HCT116 (cell line): ENCODE results near the gene ZNF33A. TPM values are rescaled to one million over a fixed set of nuclear protein-coding genes. Genes with fewer than 3 reads are reported as not detected.

Experiments
- ATAC-seq: fragments of 200-7000 bp; cut with Tn5 transposase; 2 replicates; pipeline ENCODE4 v1.9.1; 2020; ENCODE audit warnings: mild to moderate bottlenecking, moderate library complexity
- BruUV-seq: library from RNA; stranded (reverse); fragments of 400-500 nt; replicated peaks from 2 replicates; lab custom pipeline; 2021; lab: Mats Ljungman, UMichigan
- CTCF ChIA-PET: fragments of 300-600 bp; sonication (Branson Sonifier 250); formaldehyde crosslinking; loops from one replicate; lab custom pipeline; 2021; ENCODE audit warnings: antibody characterized with exemption; lab: Charles Lee
- POLR2A ChIA-PET: fragments of 300-600, 350-600 bp; sonication (Branson Sonifier 250); formaldehyde crosslinking; loops from one replicate; lab custom pipeline; 2021; ENCODE audit warnings: antibody characterized with exemption; lab: Charles Lee
- RAD21 ChIA-PET, 2 experiments: fragments of 300-600 bp; sonication (Branson Sonifier 250); formaldehyde crosslinking; loops; one replicate each; lab custom pipeline; 2023; ENCODE audit warnings: low total read pairs in 2 of 2; ENCODE audit not compliant: uncharacterized antibody in 2 of 2, unreplicated experiment in 2 of 2, low non-redundant PET in 1 of 2; lab: Charles Lee
- DNase-seq: peaks from one replicate; pipeline ENCODE4 v3.0.0-alpha.2; 2010; ENCODE audit warnings: low read depth, low spot score
- H2AFZ ChIP-seq: fragments of 200-600 bp; shearing (Covaris generic), sonication (generic); 2 replicates; pipeline ENCODE4 v1.6.1; 2017; ENCODE audit warnings: low read depth, mixed run types, mixed read lengths, antibody characterized with exemption, low read length; ENCODE audit not compliant: poor library complexity, severe bottlenecking
- H3K27ac ChIP-seq: 2 replicates; pipeline ENCODE4 v1.5.1; 2012; ENCODE audit warnings: low read depth, low read length
- H3K27me3 ChIP-seq: fragments of 200-600 bp; sonication (generic); 2 replicates; pipeline ENCODE4 v1.6.1; 2016; ENCODE audit warnings: mixed run types, low read length, mixed read lengths; ENCODE audit not compliant: insufficient read depth
- H3K36me3 ChIP-seq, 2 experiments: fragments of 200-500 bp in 1 of 2; fragments of 200-600 bp in 1 of 2; sonication (Bioruptor generic) in 1 of 2; sonication (generic) in 1 of 2; 2 replicates each; pipeline versions ENCODE4 v1.5.1 to v1.6.1; 2014 to 2016; ENCODE audit warnings: low read length in 2 of 2, inconsistent platforms in 1 of 2, mixed read lengths in 1 of 2, mixed run types in 1 of 2; ENCODE audit not compliant: insufficient read depth in 2 of 2, control insufficient read depth in 1 of 2
- H3K4me1 ChIP-seq, 2 experiments: fragments of 200-600 bp in 1 of 2; sonication (generic) in 1 of 2; 2 replicates each; pipeline versions ENCODE4 v1.5.1 to v1.6.1; 2012 to 2017; ENCODE audit warnings: low read length in 2 of 2, inconsistent platforms in 1 of 2, mild to moderate bottlenecking in 1 of 2, mixed read lengths in 1 of 2, mixed run types in 1 of 2, moderate library complexity in 1 of 2; ENCODE audit not compliant: insufficient read depth in 2 of 2, control insufficient read depth in 1 of 2
- H3K4me2 ChIP-seq: fragments of 200-600 bp; sonication (generic); 2 replicates; pipeline ENCODE4 v1.6.1; 2017; ENCODE audit warnings: mixed run types, low read length, mixed read lengths
- H3K4me3 ChIP-seq, 2 experiments: fragments of 200-600 bp in 1 of 2; sonication (generic) in 1 of 2; replicated peaks in 1 of 2; 2 replicates each; pipeline ENCODE4 v1.5.1; 2011 to 2016; ENCODE audit warnings: low read length in 2 of 2, control low read depth in 1 of 2, low read depth in 1 of 2, mild to moderate bottlenecking in 1 of 2, mixed read lengths in 1 of 2, mixed run types in 1 of 2
- H3K79me2 ChIP-seq: fragments of 200-600 bp; sonication (generic); 2 replicates; pipeline ENCODE4 v1.6.1; 2017; ENCODE audit warnings: mild to moderate bottlenecking, mixed run types, low read length, moderate library complexity, mixed read lengths; ENCODE audit not compliant: insufficient read depth
- H3K9ac ChIP-seq: fragments of 200-600 bp; sonication (generic); 2 replicates; pipeline ENCODE4 v1.6.1; 2016; ENCODE audit warnings: low read length, mixed read lengths
- H3K9me2 ChIP-seq: fragments of 200-600 bp; sonication (generic), shearing (Covaris generic); 2 replicates; pipeline ENCODE4 v1.6.1; 2017; ENCODE audit warnings: mixed run types, mild to moderate bottlenecking, moderate library complexity; ENCODE audit not compliant: insufficient read depth
- H3K9me3 ChIP-seq, 2 experiments: fragments of 200-500 bp in 1 of 2; fragments of 200-600 bp in 1 of 2; sonication (Bioruptor generic) in 1 of 2; sonication (generic) in 1 of 2; 2 replicates each; pipeline ENCODE4 v1.6.1; 2014 to 2017; ENCODE audit warnings: low read length in 2 of 2, mixed read lengths in 2 of 2, inconsistent platforms in 1 of 2, low read depth in 1 of 2, mild to moderate bottlenecking in 1 of 2, mixed run types in 1 of 2, moderate library complexity in 1 of 2; ENCODE audit not compliant: control insufficient read depth in 1 of 2, insufficient read depth in 1 of 2
- H4K20me1 ChIP-seq: fragments of 200-600 bp; sonication (generic), shearing (Covaris generic); 2 replicates; pipeline ENCODE4 v1.6.1; 2017; ENCODE audit warnings: mixed run types, mild to moderate bottlenecking, moderate library complexity; ENCODE audit not compliant: insufficient read depth
- CBX3 ChIP-seq: IDR thresholded peaks from 2 replicates; pipeline ENCODE4 v1.6.1; 2012; ENCODE audit warnings: low read depth
- CTCF ChIP-seq, 3 experiments: fragments of 200-600 bp in 1 of 3; sonication (generic) in 1 of 3; IDR thresholded peaks in 2 of 3; conservative IDR thresholded peaks in 1 of 3; 2 replicates each; pipeline ENCODE4 v1.5.1; 2012 to 2017; ENCODE audit warnings: low read depth in 2 of 3, low read length in 2 of 3, antibody characterized with exemption in 1 of 3, borderline replicate concordance in 1 of 3, control low read depth in 1 of 3, mild to moderate bottlenecking in 1 of 3, mixed read lengths in 1 of 3, mixed run types in 1 of 3, moderate library complexity in 1 of 3; ENCODE audit not compliant: insufficient read depth in 1 of 3
- EZH2phosphoT487 ChIP-seq: fragments of 200-600 bp; IDR thresholded peaks from 2 replicates; pipeline ENCODE4 v1.6.1; 2018; ENCODE audit warnings: antibody characterized with exemption, borderline replicate concordance
- FOSL1 ChIP-seq: IDR thresholded peaks from 2 replicates; pipeline ENCODE4 v1.6.1; 2012; ENCODE audit warnings: low read depth
- RAD21 ChIP-seq: IDR thresholded peaks from 2 replicates; pipeline ENCODE4 v1.6.1; 2012; ENCODE audit warnings: low read depth, mild to moderate bottlenecking
- SP1 ChIP-seq: IDR thresholded peaks from 2 replicates; pipeline ENCODE4 v1.6.1; 2012; ENCODE audit warnings: low read depth
- TCF7L2 ChIP-seq: IDR thresholded peaks from 2 replicates; pipeline ENCODE4 v1.7.0; 2011; ENCODE audit warnings: borderline replicate concordance, inconsistent platforms; ENCODE audit not compliant: insufficient read depth, insufficient read length; ENCODE audit errors: extremely low read depth
- intact Hi-C: fragments of 100-400 bp; cut with micrococcal nuclease; formaldehyde crosslinking; loops from 2 replicates; pipeline ENCODE4 v1.10.0; 2022
- total RNA-seq: library from RNA; stranded (reverse); gene quantifications from one replicate; pipeline ENCODE4 v1.2.1, GENCODE V29; 2021; ENCODE audit not compliant: unreplicated experiment

The ZNF33A gene
- total RNA-seq, 1 experiment from 2014 or later = 21.2 TPM

- TF ChIP-seq CTCF (IDR thresholded peaks at IDR 0.05 in 2 of 3, conservative IDR thresholded peaks at IDR 0.05 in 1 of 3; ENCODE audit: borderline replicate concordance in 1 of 3, insufficient read depth in 1 of 3, low read depth in 2 of 3, low read length in 2 of 3) = no peak
- Histone ChIP-seq H3K27ac (no peak overlapping the region), H3K9me2 (no peaks in the 10 kb centered on the region), H3K79me2 (no peaks in the 10 kb centered on the region), H3K36me3 (peaks cover 0 to 34% of the 10 kb centered on the region in 2 experiments; a peak in 3 of 4 replicates), H3K4me3 (no peak overlapping the region), H2AFZ (no peak overlapping the region), H3K27me3 (no peaks in the 10 kb centered on the region), H3K4me2 (no peak overlapping the region), H3K4me1 (peaks cover 0 to 15% of the 10 kb centered on the region in 2 experiments; a peak in 3 of 4 replicates), H4K20me1 (no peaks in the 10 kb centered on the region), H3K9me3 (no peaks in the 10 kb centered on the region), H3K9ac (no peak overlapping the region)
- no TSS peak for BruUV-seq
- intact Hi-C loops = no loop called here
- CTCF ChIA-PET = no interaction called here
- RAD21 ChIA-PET = no interaction called here
- ATAC-seq = no peak
- POLR2A ChIA-PET = no interaction called here
- DNase-seq = no peak
Measured at GRCh38 chr10:38025283-38025682, 14.8 kb downstream of the ZNF33A start.

DNA sequence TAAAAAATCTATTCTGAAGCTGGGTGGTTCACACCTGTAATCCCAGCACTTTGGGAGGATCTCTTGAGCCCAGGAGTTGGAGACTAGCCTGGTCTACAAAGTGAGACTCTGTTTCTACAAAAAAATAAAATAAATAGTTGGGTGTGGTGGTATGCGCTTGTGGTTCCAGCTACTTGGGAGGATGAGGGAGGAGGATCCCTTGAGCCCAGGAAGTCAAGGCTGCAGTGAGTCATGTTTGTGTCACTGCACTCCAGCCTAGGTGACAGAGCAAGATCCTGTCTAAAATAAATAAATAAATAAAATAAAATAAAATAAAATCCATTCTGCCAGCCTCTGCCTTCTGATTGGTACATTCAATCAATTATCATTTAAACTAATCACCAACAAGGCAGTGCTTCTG, 17.5 kb downstream of the ZNF33A start:
- H4K20me1 ChIP-seq = no peaks in the 10 kb centered on the region
- ATAC-seq = peak; percentile 88
- TF ChIP-seq RAD21 = no peak
- 0 out of 2 replicates have a peak, but pooled peaks have one; percentile 11 for TF ChIP-seq SP1
- TF ChIP-seq FOSL1 = peak; percentile 74
- no peak for TF ChIP-seq TCF7L2
- TF ChIP-seq CBX3 = no peak
- TF ChIP-seq EZH2phosphoT487 = no peak
- TF ChIP-seq, all 23 proteins: peak for 2
- CTCF ChIA-PET = no interaction called here
- BruUV-seq = no TSS peak
- peaks cover 0 to 23% of the 10 kb centered on the region in 2 experiments; a peak in 2 of 4 replicates for H3K36me3 ChIP-seq
- no peaks in the 10 kb centered on the region for H3K9me2 ChIP-seq
- H2AFZ ChIP-seq = no peak overlapping the region
- H3K27ac ChIP-seq = no peak overlapping the region
- RAD21 ChIA-PET = no interaction called here
- H3K27me3 ChIP-seq = no peaks in the 10 kb centered on the region
- H3K79me2 ChIP-seq = no peaks in the 10 kb centered on the region
- no peak overlapping the region for H3K9ac ChIP-seq
- peak overlapping the region in 1 of 2 experiments; percentile 22; a peak in 1 of 4 replicates for H3K4me3 ChIP-seq
- peak; percentile 52 for DNase-seq
- POLR2A ChIA-PET = no interaction called here
- H3K4me2 ChIP-seq = peak overlapping the region; percentile 54
- intact Hi-C loops = no loop called here
- no peaks in the 10 kb centered on the region for H3K9me3 ChIP-seq
- H3K4me1 ChIP-seq = peaks cover 0 to 15% of the 10 kb centered on the region in 2 experiments; a peak in 3 of 4 replicates
